K562 (cell line): ENCODE results near the gene MRM2. TPM values are rescaled to one million over a fixed set of nuclear protein-coding genes. Genes with fewer than 3 reads are reported as not detected.

ENCODE experiments used
- ATAC-seq: fragments of 200-7000 bp; cut with Tn5 transposase; 3 replicates; pipeline ENCODE4 v1.9.1; 2020; ENCODE audit warnings: moderate library complexity
- BruUV-seq: library from RNA; stranded (reverse); fragments of 400-500 nt; replicated peaks from 2 replicates; lab custom pipeline; 2021; lab: Mats Ljungman, UMichigan
- CTCF ChIA-PET: fragments of 300-600 bp; formaldehyde crosslinking; extraction: SDS; loops from one replicate; lab custom pipeline; 2021; ENCODE audit warnings: low intra/inter-chr PET ratio; lab: Yijun Ruan, JAX
- POLR2A ChIA-PET: fragments of 300-600, 350-650 bp; sonication (Branson Sonifier 250); formaldehyde crosslinking; extraction: SDS; loops from one replicate; lab custom pipeline; 2021; ENCODE audit warnings: antibody characterized with exemption, inconsistent platforms; lab: Yijun Ruan, JAX
- DNase-seq, 4 experiments: peaks; one replicate each; pipeline versions ENCODE4 v3.0.0 to v3.0.0-alpha.2; 2011 to 2018; ENCODE audit warnings: low spot score in 3 of 4, mixed read lengths in 3 of 4; ENCODE audit errors: extremely low read depth in 1 of 4
- FAIRE-seq: peaks from 2 replicates; lab custom pipeline; 2011; peaks lifted over from hg19 to GRCh38; lab: Jason Lieb, UNC
- H2AFZ ChIP-seq: 2 replicates; pipeline ENCODE4 v1.6.0; 2011; ENCODE audit warnings: low read depth, low read length, control low read depth, inconsistent platforms
- H3K27ac ChIP-seq: fragments of 200-600 bp; 3 replicates; pipeline ENCODE4 v1.8.0; 2011; ENCODE audit warnings: low read depth, mild to moderate bottlenecking, control low read depth, inconsistent platforms, low read length, moderate library complexity, mixed read lengths; ENCODE audit errors: extremely low read depth
- H3K27me3 ChIP-seq, 2 experiments: fragments of 300-600 bp in 1 of 2; 2 replicates in 1 of 2; 3 replicates in 1 of 2; pipeline versions ENCODE4 v1.6.0 to v1.8.0; 2011; ENCODE audit warnings: inconsistent platforms in 2 of 2, low read length in 2 of 2, mild to moderate bottlenecking in 1 of 2, mixed read lengths in 1 of 2, moderate library complexity in 1 of 2; ENCODE audit not compliant: control insufficient read depth in 2 of 2, insufficient read depth in 2 of 2
- H3K36me3 ChIP-seq: fragments of 300-600 bp; 3 replicates; pipeline ENCODE4 v1.8.0; 2011; ENCODE audit warnings: mild to moderate bottlenecking, low read length, inconsistent platforms; ENCODE audit not compliant: control insufficient read depth, insufficient read depth
- H3K4me1 ChIP-seq, 2 experiments: fragments of 200-600 bp in 1 of 2; replicated peaks in 1 of 2; 2 replicates in 1 of 2; 3 replicates in 1 of 2; pipeline versions ENCODE4 v1.5.1 to v1.8.0; 2011; ENCODE audit warnings: inconsistent platforms in 2 of 2, low read length in 2 of 2, mild to moderate bottlenecking in 1 of 2, mixed read lengths in 1 of 2, moderate library complexity in 1 of 2; ENCODE audit not compliant: control insufficient read depth in 2 of 2, insufficient read depth in 2 of 2
- H3K4me2 ChIP-seq: 2 replicates; pipeline ENCODE4 v1.6.1; 2011; ENCODE audit warnings: low read length, control low read depth, inconsistent platforms, mixed read lengths; ENCODE audit not compliant: insufficient read depth
- H3K4me3 ChIP-seq: fragments of 200-600 bp; sonication (generic), shearing (Covaris generic); 2 replicates; pipeline ENCODE4 v1.5.1; 2016; ENCODE audit warnings: control low read depth, inconsistent platforms
- H3K79me2 ChIP-seq: fragments of 200-600 bp; 3 replicates; pipeline ENCODE4 v1.8.0; 2011; ENCODE audit warnings: low read length, inconsistent platforms; ENCODE audit not compliant: control insufficient read depth, insufficient read depth
- H3K9ac ChIP-seq, 2 experiments: 2 replicates each; pipeline versions ENCODE4 v1.6.0 to v1.6.1; 2011; ENCODE audit warnings: low read depth in 2 of 2, low read length in 2 of 2, control low read depth in 1 of 2, inconsistent platforms in 1 of 2, mild to moderate bottlenecking in 1 of 2, mixed read lengths in 1 of 2; ENCODE audit not compliant: insufficient read depth in 1 of 2
- H3K9me1 ChIP-seq: one replicate; pipeline ENCODE4 v1.6.0; 2011; ENCODE audit warnings: inconsistent platforms, mild to moderate bottlenecking, low read length, moderate library complexity; ENCODE audit not compliant: control insufficient read depth, insufficient read depth
- H3K9me3 ChIP-seq: replicated peaks from 2 replicates; pipeline ENCODE4 v1.5.1; 2011; ENCODE audit warnings: low read depth, low read length, inconsistent platforms; ENCODE audit not compliant: control insufficient read depth, insufficient read depth
- H4K20me1 ChIP-seq: replicated peaks from 2 replicates; pipeline ENCODE4 v1.6.1; 2011; ENCODE audit warnings: low read length, inconsistent platforms, mixed read lengths; ENCODE audit not compliant: control insufficient read depth, insufficient read depth
- BCL6 ChIP-seq: fragments of 250-450 bp; sonication (Bioruptor Pico); IDR thresholded peaks from 2 replicates; pipeline ENCODE4 v1.4.0; 2020
- MYC ChIP-seq, 2 experiments: fragments of 250-450 bp in 1 of 2; sonication (Bioruptor Pico) in 1 of 2; IDR thresholded peaks; 2 replicates each; pipeline versions ENCODE4 v1.5.1 to v1.6.1; 2012 to 2021; ENCODE audit warnings: low read depth in 2 of 2, borderline replicate concordance in 1 of 2, improper control_type of control experiment in 1 of 2, low read length in 1 of 2, mild to moderate bottlenecking in 1 of 2, moderate library complexity in 1 of 2
- POLR2G ChIP-seq: fragments of 200-400 bp; formaldehyde crosslinking; IDR thresholded peaks from 2 replicates; pipeline ENCODE4 v1.6.1; 2017; ENCODE audit warnings: low read depth, mild to moderate bottlenecking, antibody characterized with exemption, low read length, moderate library complexity
- RUNX1 ChIP-seq: sonication (generic); IDR thresholded peaks from 2 replicates; pipeline ENCODE4 v1.6.1; 2016; ENCODE audit warnings: antibody characterized with exemption, low read depth
- WGBS: fragments of 100-300 bp; shearing (Covaris generic); methylation state at CpG from one replicate; pipeline ENCODE4 v1.1.6; 2016; ENCODE audit warnings: low coverage, mixed read lengths; ENCODE audit not compliant: insufficient coverage; ENCODE audit errors: missing lambda C conversion rate; 5-methylcytosine and 5-hydroxymethylcytosine counted together
- in situ Hi-C: fragments of 300-500 bp; cut with MboI; formaldehyde crosslinking; loops from 4 replicates; pipeline ENCODE4 v1.15.0; 2018; ENCODE audit warnings: inconsistent platforms, mixed read lengths
- intact Hi-C: fragments of 100-400 bp; cut with micrococcal nuclease; formaldehyde crosslinking; loops from 2 replicates; pipeline ENCODE4 v1.14.2; 2022
- polyA plus RNA-seq, 8 experiments: library from polyadenylated mRNA; depleted of rRNA in 4 of 8; stranded (reverse) in 5 of 8; unstranded in 3 of 8; fragments of >200 nt; fragmentation: Nextera tagmentation in 2 of 8; fragmentation: Illumina TruSeq in 1 of 8; extraction: Ambion mirVana in 2 of 8; extraction: Trizol in 1 of 8; gene quantifications; 2 replicates each; pipeline versions ENCODE4 v1.2.1 to v1.2.3, GENCODE V29; 2011 to 2014; ENCODE audit warnings: inconsistent platforms in 1 of 8, missing spikeins in 1 of 8
- total RNA-seq, 7 experiments: library from RNA; depleted of rRNA in 6 of 7; stranded (reverse); fragments of >200 nt in 6 of 7; fragmentation: Illumina TruSeq in 2 of 7; extraction: Trizol in 2 of 7; gene quantifications; 2 replicates each; pipeline versions ENCODE4 v1.2.1 to v1.2.3, GENCODE V29; 2011 to 2021; ENCODE audit warnings: low replicate concordance in 1 of 7
- TF ChIP-seq, protein P1 (sequence below), 2 experiments: fragments of 450-650 bp; IDR thresholded peaks; 2 replicates each; pipeline ENCODE4 v1.6.1; 2016; ENCODE audit warnings: mild to moderate bottlenecking in 2 of 2, borderline replicate concordance in 1 of 2, low read depth in 1 of 2, moderate library complexity in 1 of 2

The MRM2 gene
- total and polyA plus RNA-seq, 9 of the 15 experiments (the other 6 are each of a cell fraction or from before 2014, with no cell fraction given), result 32.4 to 116 (median 50.5) TPM

DNA sequence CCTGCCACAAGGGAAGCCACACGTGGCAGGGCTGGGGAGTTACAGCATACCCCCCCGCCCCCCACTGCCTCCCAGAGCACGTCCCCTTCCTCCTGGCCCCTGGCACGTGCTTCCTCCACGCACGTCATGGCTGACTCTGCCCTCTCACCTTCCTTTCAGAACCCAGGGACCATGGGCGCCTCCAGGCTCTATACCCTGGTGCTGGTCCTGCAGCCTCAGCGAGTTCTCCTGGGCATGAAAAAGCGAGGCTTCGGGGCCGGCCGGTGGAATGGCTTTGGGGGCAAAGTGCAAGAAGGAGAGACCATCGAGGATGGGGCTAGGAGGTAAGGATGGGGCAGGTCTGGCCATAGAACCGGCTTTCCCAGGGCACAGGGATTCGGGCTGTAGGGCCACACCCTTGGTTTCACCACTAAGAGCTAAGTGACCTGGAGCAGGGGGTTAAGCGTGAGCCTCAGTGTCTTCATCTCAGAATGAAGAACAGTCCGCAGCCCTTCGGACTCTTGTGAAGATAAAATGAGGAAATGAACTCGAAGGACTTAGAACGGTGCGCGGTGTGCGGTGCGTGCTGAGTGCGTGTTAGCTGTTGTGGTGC is 2.5 kb upstream of the MRM2 start:
- no peak overlapping the region for H3K27ac ChIP-seq
- H3K27me3 ChIP-seq, result no peaks in the 10 kb centered on the region
- peaks cover 37% of the 10 kb centered on the region for H3K79me2 ChIP-seq
- WGBS, result 86% methylated on average over 17 of the region's 25 CpGs
- no TSS peak for BruUV-seq
- ChIA-PET POLR2A (interaction anchor here (1.4 to 1.7 kb wide), 2 partner anchors 8 to 11 kb away, joined by 4 to 5 read pairs; partner anchors contain the start of gene MAD1L1), CTCF (no interaction called here)
- in situ Hi-C loops (no loop called here), intact Hi-C loops (loop anchor here (5.0 kb wide), 1 partner anchor 58 kb away; no protein-coding TSS in a partner anchor)
- ATAC-seq (no peak), FAIRE-seq (no peak), DNase-seq (no peak)
- H3K9me3 ChIP-seq, result no peaks in the 10 kb centered on the region
- H3K4me3 ChIP-seq, result no peak overlapping the region
- H3K9me1 ChIP-seq, result no peaks in the 10 kb centered on the region
- peaks cover 21% of the 10 kb centered on the region; the same call in 2 of the 3 replicates for H3K36me3 ChIP-seq
- TF ChIP-seq BCL6 (CRISPR knock-in tag) (no peak), POLR2G (0 out of 2 replicates have a peak, but pooled peaks have one; percentile 31), RUNX1 (no peak)
- no peak overlapping the region for H3K4me2 ChIP-seq
- H2AFZ ChIP-seq, result no peak overlapping the region
- peak overlapping the region in 1 of 2 experiments; percentile 71; a peak in 2 of 4 replicates for H3K9ac ChIP-seq
- H3K4me1 ChIP-seq, result peaks cover 17 to 60% of the 10 kb centered on the region in 2 experiments; a peak in 3 of 5 replicates
- H4K20me1 ChIP-seq, result no peaks in the 10 kb centered on the region

DNA sequence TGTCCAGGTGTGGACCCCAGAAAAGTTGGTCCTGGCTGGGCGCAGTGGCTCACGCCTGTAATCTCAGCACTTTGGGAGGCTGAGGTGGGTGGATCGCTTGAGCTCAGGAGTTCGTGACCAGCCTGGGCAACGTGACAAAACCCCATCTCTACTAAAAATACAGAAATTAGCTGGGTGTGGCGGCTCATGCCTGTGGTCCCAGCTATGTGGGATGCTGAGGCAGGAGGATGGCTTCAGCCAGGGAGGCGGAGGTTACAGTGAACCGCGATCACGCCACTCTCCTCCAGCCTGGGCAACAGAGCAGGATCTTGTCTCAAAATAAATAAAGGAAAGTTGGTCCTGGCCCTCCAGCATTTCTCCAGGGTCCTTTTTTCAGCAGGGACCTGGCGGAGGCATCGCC is 1.5 kb upstream of the MRM2 start:
- intact Hi-C loops, result loop anchor here (2.0 to 5.0 kb wide), 2 partner anchors 59 to 105 kb away; no protein-coding TSS in a partner anchor
- Histone ChIP-seq H3K4me3 (no peak overlapping the region; the same call in 1 of the 2 replicates), H3K9ac (peak overlapping the region; percentile 91 to 99; a peak in 3 of 4 replicates), H2AFZ (no peak overlapping the region), H3K79me2 (peaks cover 42% of the 10 kb centered on the region), H3K9me1 (no peaks in the 10 kb centered on the region), H3K4me2 (peak overlapping the region; percentile 98; the same call in 1 of the 2 replicates), H3K27me3 (no peaks in the 10 kb centered on the region), H3K4me1 (peaks cover 8 to 56% of the 10 kb centered on the region in 2 experiments; a peak in 3 of 5 replicates), H3K9me3 (no peaks in the 10 kb centered on the region), H4K20me1 (no peaks in the 10 kb centered on the region), H3K27ac (no peak overlapping the region), H3K36me3 (peaks cover 29% of the 10 kb centered on the region; the same call in 2 of the 3 replicates)
- BruUV-seq, result no TSS peak
- no peak for ATAC-seq
- no peak for DNase-seq
- WGBS, result 72% methylated on average over 12 of the region's 12 CpGs
- CTCF ChIA-PET, result no interaction called here
- no peak for FAIRE-seq
- in situ Hi-C loops, result no loop called here
- POLR2A ChIA-PET, result no interaction called here
- TF ChIP-seq, protein P1, sequence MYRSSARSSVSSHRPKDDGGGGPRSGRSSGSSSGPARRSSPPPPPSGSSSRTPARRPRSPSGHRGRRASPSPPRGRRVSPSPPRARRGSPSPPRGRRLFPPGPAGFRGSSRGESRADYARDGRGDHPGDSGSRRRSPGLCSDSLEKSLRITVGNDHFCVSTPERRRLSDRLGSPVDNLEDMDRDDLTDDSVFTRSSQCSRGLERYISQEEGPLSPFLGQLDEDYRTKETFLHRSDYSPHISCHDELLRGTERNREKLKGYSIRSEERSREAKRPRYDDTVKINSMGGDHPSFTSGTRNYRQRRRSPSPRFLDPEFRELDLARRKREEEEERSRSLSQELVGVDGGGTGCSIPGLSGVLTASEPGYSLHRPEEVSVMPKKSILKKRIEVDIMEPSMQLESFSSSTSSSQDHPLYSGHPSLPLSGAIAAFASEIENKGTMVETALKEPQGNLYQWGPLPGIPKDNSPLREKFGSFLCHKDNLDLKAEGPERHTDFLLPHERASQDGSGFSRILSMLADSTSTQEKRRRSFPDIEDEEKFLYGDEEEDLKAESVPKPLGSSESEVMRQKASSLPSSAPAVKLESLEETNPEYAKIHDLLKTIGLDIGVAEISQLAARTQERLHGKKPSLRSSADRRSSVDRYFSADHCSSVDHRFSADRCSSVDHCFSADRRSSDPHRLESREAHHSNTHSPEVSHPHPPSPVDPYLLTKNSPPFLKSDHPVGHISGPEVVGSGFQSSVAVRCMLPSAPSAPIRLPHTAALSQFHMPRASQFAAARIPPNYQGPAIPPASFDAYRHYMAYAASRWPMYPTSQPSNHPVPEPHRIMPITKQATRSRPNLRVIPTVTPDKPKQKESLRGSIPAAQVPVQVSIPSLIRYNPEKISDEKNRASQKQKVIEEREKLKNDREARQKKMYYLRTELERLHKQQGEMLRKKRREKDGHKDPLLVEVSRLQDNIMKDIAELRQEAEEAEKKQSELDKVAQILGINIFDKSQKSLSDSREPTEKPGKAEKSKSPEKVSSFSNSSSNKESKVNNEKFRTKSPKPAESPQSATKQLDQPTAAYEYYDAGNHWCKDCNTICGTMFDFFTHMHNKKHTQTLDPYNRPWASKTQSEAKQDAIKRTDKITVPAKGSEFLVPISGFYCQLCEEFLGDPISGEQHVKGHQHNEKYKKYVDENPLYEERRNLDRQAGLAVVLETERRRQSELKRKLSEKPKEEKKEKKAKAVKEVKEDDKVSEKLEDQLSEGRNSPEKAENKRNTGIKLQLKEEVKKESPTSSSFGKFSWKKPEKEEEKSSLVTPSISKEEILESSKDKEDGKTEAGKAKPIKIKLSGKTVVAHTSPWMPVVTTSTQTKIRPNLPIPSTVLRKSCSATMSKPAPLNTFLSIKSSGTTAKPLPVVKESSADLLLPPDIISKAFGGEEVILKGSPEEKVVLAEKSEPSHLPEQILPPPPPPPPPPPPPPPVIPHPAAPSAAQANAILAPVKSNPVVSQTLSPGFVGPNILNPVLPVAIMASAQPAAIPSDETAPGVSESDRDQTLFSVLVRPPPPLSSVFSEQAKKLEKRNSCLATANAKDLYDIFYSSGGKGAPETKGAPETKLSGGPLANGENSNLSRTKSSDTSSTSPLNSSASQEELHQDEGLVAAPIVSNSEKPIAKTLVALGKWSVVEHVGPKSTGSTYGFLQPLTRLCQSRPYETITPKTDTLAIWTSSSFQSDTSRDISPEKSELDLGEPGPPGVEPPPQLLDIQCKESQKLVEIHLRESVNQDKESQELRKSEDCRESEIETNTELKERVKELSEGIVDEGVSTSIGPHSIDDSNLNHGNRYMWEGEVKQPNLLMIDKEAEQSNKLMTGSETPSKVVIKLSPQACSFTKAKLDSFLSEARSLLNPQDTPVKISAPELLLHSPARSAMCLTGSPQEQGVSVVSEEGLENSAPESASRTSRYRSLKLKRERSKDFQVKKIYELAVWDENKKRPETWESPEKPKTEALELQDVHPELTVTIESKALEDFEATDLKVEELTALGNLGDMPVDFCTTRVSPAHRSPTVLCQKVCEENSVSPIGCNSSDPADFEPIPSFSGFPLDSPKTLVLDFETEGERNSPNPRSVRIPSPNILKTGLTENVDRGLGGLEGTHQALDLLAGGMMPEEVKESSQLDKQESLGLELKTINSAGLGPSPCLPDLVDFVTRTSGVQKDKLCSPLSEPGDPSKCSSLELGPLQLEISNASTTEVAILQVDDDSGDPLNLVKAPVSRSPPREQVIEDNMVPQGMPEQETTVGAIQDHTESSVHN (IDR thresholded peaks at IDR 0.05; ENCODE audit: borderline replicate concordance in 1 of 2, low read depth in 1 of 2), result no peak
- TF ChIP-seq MYC (IDR thresholded peaks at IDR 0.05; ENCODE audit: low read depth, low read length), result no peak
- TF ChIP-seq MYC (CRISPR knock-in tag; IDR thresholded peaks at IDR 0.05; ENCODE audit: borderline replicate concordance, low read depth), result no peak
